Measurements from ENCODE around the gene LSP1.
"Not testable (repeated sequence)": the region's sequence is repeated elsewhere in the genome, so short reads cannot be mapped to it uniquely, and the experiment has no call there.

LSP1 gene

GRCh38 chr11:1864831-1865665 lies 12.2 kb downstream of the LSP1 start:
- DNase-seq (ENCODE audit: low read depth): no peak

- no peak for DNase-seq (ENCODE audit: low read depth)
These were observed 13.3 kb downstream of the LSP1 start for GRCh38 chr11:1866226-1866625.

- DNase-seq (ENCODE audit: low read depth): no peak
These were observed 13.9 kb downstream of the LSP1 start for GRCh38 chr11:1866776-1867175.

- no peak for DNase-seq (ENCODE audit: low read depth)
These were observed 14.5 kb downstream of the LSP1 start for GRCh38 chr11:1867381-1867780.

- DNase-seq (ENCODE audit: low read depth): no peak
These were observed 15.3 kb downstream of the LSP1 start for GRCh38 chr11:1868056-1868635.

- no peak for DNase-seq (ENCODE audit: low read depth)
These were observed 15.9 kb downstream of the LSP1 start for GRCh38 chr11:1868636-1869291.

- DNase-seq (ENCODE audit: low read depth): no peak
These were observed 16.8 kb downstream of the LSP1 start for GRCh38 chr11:1869427-1870325.

GRCh38 chr11:1870326-1870696 lies 17.4 kb downstream of the LSP1 start:
- no peak for DNase-seq (ENCODE audit: low read depth)

- DNase-seq (ENCODE audit: low read depth): no peak
These were observed 18.0 kb downstream of the LSP1 start for GRCh38 chr11:1870721-1871466.

- DNase-seq (ENCODE audit: low read depth): no peak
These were observed 18.6 kb downstream of the LSP1 start for GRCh38 chr11:1871531-1871930.

GRCh38 chr11:1872267-1872985 lies 19.5 kb downstream of the LSP1 start:
- no peak for DNase-seq (ENCODE audit: low read depth)

- peak; percentile 76 for DNase-seq (ENCODE audit: low read depth)
These were observed 20.3 kb downstream of the LSP1 start for GRCh38 chr11:1873048-1873812.

- DNase-seq (ENCODE audit: low read depth): not testable (repeated sequence)
These were observed 20.9 kb downstream of the LSP1 start for GRCh38 chr11:1873813-1874150.

GRCh38 chr11:1874441-1875092 lies 21.7 kb downstream of the LSP1 start:
- not testable (repeated sequence) for DNase-seq (ENCODE audit: low read depth)

- peak; percentile 43 for DNase-seq (ENCODE audit: low read depth)
These were observed 22.4 kb downstream of the LSP1 start for GRCh38 chr11:1875093-1875850.

- DNase-seq (ENCODE audit: low read depth): not testable (repeated sequence)
These were observed 23.0 kb downstream of the LSP1 start for GRCh38 chr11:1875851-1876301.

- DNase-seq (ENCODE audit: low read depth): peak; percentile 97
These were observed 23.6 kb downstream of the LSP1 start for GRCh38 chr11:1876361-1877063.

Data from fibroblast of the conjunctiva (primary cell).